ENCODE data around the gene POLR3K.

Gene POLR3K

DNA sequence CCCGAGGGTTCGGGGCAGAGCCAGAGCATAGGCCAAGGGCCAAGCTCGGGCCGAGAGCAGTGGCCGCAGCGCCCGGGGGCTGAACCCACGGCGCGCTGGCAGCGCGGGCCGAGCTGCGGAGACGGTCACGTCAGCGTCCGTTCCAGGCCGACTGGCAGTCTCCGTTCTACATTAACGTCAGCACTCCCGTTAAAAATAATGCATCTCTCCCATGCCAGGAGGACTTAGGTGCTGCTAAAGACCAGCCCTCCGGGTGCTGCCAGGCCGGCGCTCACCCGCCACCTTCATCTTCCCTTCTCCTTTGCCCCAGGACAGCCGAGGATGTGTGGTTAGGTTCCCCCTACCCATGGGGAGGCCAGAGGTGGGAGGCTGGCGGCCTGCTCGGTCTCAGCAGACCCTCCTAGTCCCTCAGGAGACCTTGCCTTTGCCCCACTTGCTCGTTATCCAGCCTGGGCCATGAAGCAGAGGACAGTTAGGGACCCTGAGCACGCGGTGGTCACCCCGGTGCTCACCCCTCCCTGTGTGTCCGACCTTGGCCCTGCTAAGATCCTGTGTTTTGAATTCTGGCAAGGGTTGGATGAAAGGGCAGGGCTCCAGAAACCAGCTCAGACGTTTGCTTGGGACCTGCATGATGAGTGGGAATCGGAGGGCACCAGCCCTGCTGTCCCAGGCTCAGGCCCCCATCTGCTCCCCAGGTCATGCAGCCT is 25.2 kb upstream of the POLR3K start:
- no peak for DNase-seq

DNA sequence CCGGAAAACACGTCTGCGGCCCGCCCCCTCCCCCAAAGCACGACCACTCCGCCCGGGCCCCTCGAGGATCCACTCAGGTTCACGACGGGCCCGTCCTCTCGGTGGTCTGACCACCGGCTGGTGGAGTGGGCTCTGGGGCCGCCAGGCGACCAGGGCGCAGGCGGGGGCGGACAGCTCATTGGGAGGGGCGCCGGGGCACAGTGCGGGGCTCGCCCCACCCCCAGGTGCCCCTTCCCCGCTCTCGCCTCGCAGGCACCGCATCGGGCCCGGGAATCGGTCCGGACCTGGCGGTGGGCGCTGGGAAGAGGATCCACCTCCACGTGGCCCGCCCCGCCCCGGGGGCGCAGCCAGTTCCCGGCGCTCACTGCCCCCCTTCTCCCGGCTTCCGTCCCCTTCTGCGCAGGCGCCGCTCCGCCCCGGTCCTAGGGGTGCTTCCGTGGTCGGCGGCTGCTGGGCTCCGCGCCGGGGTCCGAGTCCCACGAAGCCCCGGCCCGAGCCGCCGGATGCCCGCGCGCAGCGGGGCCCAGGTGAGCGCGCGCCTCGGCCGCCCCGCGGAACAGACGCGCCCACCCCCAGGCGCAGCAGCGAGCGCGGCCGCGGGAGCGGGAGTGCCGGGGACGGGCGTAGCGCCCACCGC is 24.5 kb upstream of the POLR3K start, which contains the start of gene MPG:
Gene MPG, plus strand, starts transcription at position 419 of the 637 bp plus-strand sequence. Its CDS starts 85 bp downstream, at position 504.
- peak; percentile 68 for DNase-seq

DNA sequence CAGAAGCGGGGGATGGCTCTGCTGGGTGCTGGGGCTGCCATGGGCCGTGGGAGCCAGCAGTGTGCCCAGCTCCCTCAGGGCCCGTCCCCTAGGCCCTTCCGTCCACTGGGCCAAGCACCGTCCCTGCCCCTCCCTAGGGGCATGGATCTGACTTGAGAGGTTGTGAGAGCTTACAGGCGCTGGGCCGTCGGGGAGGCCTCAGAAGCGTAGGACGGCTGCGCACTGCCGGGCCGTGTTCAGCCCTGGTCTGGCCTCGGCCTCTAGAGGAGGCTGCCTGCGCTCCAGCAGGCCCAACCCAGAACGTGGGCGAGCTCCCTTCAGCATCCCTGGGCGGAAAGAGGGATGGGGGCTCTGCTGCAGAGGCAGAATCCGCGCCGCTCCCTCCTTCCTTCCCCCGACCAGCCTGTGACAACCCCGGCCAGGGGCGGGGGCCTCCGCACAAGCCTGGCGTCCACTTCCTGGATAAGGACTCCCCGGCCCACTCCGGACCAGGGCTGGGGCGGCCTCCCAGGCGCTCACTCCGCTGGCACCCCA is 23.9 kb upstream of the POLR3K start:
- peak; percentile 38 for DNase-seq

DNA sequence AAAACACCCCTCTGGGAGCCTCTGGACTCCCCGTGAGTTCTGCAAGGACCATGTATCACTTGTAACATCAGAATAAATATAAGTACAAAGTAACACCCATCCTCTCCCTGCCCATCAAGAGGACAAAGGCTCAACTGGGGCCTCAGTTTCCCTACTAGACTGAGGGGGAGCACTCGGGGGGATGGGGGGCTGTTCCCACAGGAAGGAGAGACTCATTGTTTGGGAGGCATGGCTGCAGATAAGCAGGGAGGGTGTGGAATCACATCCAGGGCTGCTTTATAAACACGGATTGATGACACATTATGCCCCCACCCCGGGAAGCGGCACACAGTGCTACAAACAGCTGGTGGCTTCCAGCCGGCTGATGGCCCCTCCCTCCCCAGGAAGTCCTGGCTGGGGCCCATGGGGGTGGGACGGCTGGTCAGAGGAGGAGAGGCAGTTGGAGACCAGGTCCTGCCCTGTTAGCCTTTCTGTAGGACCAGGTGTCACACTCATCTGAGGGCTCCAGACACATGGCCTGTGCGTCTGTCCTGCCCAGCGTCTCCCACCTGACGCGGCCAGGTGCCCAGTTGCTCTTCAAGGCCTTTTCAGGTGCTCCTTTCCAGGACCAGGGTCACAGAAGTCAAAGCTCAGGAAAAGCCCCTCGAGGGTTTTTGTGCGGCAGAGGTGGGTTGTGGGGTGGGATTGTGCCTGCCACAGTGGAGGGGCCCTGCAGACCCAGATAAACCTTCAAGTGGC is 23.3 kb upstream of the POLR3K start:
- DNase-seq = peak; percentile 58

DNA sequence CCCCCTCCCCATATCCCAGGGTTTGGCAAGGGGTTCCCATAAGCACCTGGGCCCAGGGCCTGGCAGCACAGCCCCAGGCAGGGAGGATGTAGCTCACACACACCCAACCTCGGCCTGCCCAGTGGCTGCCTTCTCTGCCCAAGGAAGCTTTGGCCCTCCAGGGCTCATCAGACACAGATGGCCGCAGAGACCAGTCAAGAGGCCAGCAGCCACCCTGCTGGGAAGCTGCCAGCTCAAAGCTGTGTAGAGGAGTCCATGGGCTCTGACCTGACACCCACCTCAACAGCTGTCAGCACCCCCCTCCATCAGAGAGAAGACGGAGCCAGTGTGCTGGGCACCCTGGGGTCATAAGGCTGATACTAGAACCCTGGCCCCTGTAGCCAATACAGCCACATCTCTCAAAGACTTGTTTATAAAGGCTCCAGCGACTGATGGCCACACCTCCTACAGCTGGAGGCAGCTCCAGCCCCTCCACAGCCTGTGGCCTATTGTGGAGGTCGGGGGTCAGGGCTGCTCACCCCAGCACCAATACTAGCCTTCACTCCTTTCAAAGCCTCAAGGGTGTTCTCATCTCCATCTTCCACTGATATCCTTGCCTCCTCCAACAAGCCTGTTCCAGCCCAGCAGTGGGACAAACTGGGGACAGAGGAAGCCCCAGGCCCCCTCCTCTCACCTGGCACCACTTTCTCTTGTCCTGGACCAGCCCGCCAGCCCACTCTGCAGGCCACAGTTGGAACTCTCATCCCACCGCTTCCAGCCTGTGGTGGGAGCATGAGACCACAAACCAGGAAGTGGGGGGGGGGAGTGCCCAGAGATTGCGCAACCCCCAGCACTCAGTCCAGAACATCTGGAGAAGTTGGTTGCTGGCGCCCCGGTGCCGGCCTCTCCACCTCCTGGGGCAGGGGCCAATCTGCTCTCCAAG is 22.4 kb upstream of the POLR3K start:
- peak; percentile 97 for DNase-seq

DNA sequence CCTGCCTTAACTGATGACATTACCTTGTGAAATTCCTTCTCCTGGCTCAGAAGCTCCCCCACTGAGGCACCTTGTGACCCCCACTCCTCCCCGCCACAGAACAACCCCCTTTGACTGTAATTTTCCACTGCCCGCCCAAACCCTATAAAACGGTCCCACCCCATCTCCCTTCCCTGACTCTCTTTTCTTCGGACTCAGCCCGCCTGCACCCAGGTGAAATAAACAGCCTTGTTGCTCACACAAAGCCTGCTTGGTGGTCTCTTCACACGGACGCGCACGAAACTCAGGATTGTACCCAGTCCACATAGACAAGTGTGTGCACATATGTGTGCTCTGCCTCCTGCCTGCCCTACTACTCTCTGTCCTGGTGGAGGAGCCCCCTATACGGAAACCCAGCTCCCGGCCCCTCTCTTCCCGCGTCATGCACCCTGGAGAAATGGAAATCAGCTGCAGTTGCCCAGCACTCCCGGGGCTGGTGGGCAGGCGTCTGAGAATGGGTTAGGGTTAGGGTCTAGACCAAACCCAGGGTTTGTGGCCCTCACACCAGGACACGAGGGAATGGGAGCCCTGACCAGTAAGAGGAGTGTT is 21.4 kb upstream of the POLR3K start:
- no peak for DNase-seq

DNA sequence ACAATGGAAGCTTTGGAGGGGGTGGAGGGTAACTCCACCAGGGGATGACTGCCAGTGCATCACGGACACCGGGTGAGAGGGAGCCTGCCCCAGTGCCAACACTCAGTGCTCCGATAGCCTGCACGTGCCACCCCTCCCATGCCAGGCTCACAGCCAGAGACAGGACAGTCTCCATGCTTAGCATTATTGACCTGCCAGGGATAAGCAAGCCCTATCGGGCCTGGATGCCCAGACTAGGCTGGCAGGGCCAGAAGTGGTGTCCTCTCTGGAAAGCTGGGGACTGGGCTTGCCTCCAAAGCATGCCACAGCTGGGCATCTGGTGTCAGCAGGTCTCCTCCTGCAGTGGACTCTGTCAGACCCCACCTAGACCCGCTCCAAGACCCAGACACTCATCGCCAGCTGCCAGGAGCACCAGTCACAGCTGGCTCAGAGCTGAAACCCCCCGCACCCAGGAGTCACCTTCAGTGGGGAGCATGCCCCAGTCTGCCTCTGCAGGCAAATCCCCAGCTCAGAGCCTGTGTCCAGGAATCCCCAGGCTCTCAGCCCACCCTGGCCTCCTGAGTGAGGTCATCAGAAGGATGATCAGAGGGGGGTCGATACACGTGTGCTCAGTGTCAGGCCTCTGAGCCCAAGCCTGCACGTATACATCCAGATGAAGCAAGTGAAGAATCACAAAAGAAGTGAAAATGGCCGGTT is 20.8 kb upstream of the POLR3K start:
- DNase-seq = no peak

DNA sequence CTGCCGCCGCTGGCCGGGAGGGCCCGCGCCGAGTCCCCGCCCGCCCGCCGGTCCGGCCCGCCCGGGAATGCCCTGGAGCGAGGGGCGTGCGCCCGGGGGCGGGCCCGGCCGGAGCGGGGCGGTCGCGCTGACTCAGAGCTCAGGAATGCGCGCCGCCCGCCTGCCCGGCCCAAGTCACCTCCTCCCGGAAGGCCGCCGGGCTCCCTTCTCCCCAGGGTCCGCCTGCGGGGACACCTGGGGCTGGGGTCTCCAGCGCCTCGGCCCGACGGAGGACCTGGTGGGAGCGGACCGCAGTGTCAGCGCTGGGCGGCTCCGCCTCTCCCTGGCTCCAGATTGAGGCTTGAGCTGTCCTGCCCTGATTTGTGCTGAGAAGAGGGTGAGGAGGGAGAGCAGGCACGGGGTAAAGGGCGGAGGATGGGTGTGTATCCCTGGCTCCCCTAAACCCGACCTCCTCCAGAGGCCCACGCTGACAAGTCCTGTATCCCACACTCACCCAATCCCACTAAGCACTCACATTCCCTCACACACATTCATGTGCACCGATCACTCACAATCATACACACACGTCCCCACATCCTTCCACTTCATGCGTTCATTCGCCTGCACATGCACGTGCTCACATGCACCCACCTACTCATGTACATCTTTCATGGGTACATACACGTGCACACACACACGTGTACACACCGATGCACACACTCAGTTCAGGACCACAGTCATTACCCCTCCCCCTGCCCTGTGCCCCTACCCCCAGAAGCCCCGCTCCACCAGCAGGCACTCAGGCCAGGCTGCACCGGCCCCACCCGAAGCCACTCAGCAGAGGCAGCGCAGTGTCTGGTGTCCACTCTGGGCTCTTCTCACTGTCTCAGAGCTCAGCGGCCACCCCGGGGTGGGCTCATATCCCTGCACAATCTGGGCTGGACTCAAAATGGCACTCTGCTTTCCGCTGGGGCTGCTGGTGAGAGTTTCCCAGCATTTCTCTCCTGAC is 19.4 kb upstream of the POLR3K start, which contains the start of gene RHBDF1:
Gene RHBDF1, minus strand, starts transcription at position 71 of the 988 bp plus-strand sequence. CDS start 7,616 bp downstream, outside the sequence.
- DNase-seq = peak; percentile 33

DNA sequence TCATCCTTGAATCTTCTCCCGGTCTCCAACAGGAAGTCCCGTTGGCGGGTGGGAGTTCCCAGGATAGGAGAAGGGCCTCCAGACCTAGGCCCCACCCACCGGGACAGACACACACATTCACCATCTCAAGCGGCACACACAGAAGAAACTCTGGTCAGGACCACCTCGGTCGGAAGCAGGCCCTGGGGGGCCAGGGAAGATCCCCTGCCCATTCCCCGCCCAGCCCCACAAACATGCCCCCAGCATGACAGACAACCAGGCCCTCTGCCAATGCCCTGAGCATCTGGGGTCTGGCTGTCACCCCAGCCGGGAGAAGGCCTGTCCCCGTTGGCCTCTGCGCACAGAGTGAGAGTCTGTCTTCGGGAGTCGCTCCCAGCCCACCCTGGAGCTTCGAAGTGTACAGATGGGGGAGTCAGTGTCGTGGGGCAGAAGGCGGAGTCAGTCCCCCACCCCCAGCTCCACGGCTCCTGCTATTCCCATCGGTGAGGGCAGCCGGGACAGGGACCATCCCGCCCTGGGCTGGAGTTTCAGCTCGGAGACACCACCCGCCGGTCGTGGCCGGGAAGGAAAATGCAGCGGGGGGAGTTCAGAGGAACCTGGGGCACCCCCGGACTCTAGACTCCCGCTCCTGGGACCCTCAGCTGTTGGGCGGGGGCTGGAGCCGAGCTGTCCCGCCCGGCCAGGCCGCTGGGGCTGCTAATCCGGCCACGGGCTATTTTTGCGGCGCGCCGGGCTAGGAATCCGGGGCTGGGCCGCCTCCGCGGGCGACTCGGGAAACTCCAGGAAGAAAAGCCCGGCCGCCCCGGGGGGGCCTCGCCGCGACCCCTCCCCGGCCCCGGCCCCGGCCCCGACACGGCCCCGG is 18.4 kb upstream of the POLR3K start:
- no peak for DNase-seq

DNA sequence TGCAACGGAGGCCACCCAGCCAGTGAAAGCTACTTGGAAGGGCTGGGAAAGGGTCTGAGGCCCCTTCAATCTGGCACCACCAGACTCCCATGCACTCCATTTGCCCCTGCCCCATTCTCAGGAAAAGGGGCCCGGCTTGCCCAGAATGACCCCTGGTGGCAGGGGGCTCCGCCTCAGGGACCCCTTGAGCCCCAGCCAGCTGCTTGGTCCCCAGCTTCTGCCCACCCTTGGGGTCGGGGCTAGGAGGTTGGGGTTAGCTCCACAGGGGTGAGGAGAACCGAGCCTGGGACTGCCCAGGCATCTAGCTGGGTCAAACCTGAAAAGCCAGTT is 17.8 kb upstream of the POLR3K start:
- DNase-seq = no peak

DNA sequence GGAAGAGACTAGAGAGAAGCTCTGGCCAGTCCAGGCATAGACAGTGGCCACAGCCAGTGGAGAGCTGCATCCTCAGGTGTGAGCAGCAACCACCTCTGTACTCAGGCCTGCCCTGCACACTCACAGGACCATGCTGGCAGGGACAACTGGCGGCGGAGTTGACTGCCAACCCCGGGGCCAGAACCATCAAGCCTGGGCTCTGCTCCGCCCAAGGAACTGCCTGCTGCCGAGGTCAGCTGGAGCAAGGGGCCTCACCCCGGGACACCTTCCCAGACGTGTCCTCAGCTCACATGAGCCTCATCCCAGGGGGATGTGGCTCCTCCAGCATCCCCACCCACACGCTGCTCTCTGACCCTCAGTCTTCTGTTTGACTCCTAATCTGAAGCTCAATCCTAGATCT is 15.8 kb upstream of the POLR3K start:
- DNase-seq = no peak

DNA sequence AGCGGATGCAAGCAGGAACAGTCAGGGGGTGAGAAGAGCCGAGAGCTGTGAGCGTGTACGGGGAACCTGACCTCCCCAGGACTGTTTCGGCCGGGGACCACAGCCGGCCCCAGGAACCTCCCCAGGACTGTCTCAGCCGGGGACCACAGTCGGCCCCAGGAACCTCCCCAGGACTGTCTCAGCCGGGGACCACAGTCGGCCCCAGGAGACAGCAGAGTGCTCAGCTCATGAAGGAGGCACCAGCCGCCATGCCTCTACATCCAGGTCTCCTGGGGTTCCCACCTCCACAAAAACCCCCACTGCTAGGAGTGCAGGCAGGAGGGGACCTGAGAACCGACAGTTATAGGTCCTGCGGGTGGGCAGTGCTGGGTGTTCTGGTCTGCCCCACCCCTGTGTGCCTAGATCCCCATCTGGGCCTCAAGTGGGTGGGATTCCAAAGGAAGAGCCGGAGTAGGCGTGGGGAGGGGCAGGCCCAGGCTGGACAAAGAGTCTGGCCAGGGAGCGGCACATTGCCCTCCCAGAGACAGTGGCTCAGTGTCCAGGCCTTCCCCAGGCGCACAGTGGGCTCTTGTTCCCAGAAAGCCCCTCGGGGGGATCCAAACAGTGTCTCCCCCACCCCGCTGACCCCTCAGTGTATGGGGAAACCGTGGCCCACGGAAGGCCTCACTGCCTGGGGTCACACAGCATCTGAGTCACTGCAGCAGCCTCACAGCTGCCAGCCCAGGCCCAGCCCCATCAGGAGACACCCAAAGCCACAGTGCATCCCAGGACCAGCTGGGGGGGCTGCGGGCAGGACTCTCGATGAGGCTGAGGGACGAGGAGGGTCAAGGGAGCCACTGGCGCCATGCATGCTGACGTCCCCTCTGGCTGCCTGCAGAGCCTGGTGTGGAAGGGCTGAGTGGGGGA is 14.7 kb upstream of the POLR3K start:
- peak; percentile 29 for DNase-seq

DNA sequence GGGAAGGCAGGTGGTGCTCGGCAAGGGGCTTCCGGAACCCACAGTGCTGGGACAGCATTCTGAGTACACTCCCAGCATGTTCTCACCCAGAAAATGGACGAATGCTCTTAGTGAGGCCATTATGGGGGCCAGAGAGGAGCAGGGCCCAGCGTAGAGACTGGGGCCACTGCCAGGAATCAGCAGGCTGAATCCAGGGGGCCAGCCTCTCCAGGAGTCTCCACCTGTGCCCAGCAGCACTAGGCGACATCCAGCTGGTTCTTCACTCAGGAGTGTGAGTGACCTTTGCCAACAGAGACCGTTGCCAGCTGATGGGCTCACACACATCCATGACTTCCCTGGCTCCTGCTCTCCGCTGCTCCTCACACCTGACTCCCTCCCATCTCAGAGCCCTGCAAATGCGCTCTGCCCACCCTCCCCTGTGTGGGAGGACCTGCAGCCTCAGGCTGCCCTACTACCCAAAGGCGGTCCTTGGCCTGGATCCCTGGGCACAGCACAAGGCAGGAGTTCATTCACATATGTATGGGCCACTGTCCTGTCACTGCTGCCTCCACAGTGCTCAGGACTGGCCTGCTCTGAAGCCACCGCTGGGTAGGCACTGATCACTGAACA is 13.9 kb upstream of the POLR3K start:
- no peak for DNase-seq

DNA sequence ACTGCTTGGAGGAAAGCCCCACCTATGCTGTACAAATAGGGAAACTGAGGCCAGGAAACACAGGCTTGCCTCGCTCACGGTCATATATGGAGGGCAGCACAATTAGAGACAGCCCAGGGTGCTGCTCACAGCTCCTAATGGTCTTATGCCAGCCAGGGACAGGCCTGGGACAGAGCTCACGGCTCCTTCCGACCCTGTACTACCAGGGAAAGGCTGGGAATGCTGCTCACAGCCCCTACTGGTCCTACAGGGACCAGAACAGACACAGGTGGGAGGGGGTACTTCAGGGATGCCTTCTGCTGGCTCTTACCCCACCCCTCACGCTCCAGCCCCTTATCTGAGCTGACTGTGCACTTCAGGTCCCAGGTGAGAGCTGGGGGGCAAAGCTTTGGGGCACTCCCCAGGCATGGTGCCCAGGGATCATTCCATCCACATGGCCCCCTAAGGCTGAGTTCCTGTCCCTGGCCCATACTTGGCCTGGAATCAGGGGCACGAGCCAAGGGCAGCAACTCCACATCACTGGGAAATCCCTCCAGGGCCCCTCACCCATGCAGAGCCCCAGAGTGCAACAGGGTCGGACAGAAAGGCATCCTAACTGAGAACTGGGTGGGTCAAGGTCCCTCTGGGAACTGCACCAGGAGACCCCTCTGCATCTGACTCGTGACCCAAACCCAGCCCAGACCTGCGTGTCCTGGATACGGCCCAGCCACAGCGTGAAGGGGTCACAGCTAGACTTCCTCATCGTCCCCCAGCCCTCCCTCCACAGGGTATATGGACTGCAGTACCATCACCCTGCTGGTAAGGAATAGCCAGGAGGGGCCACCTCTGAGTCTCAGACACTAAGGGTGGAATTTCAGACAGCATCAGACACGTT is 13.1 kb upstream of the POLR3K start:
- DNase-seq = no peak

DNA sequence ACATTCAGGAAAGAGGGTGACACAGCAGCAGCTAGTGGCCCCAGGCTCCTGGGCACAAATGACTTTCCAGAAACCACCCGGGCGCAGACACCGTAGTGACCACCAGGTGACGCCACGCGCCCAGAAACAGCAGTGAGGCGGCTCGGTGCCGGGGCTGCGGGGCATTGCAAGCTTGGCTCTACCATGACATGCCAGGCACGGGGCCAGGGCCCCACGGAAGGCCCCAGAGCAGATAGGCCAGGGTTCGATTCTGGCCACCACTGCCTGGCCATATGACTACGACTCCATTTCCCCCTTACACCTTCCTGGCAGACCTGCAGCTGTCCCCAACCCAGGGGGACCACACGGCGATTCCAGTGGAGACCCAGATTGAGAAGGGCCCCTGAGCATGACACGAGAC is 12.3 kb upstream of the POLR3K start:
- peak; percentile 64 for DNase-seq

DNA sequence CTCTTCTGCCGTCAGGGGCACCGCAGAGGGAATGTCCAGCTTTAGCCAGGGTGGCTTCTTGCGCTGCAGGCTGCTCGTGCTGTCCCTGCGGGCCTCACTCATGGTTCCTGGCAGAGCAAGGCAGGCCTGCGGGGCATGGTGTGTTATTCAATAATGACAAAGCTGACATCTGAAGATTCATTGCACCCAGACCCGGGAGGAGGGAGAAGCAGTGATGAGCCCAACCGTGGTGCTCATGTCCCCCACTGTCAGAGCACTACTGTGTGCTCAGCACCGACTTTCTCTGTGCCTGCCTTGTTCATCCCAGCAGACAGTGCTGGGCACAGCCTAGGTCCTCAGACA is 11.5 kb upstream of the POLR3K start:
- DNase-seq = no peak
